Osteoblast (primary cell): ENCODE results near the gene EFCAB8. TPM values are rescaled to one million over a fixed set of nuclear protein-coding genes. Genes with fewer than 3 reads are reported as not detected.

Source experiments
- DNase-seq: peaks from one replicate; pipeline ENCODE4 v3.0.0; 2011; ENCODE audit warnings: low spot score, mixed read lengths; ENCODE audit not compliant: insufficient read length; ENCODE audit errors: missing footprints
- H2AFZ ChIP-seq: 2 replicates; pipeline ENCODE4 v1.6.0; 2011; ENCODE audit warnings: mild to moderate bottlenecking, low read length
- H3K27ac ChIP-seq: 2 replicates; pipeline ENCODE4 v1.5.1; 2011; ENCODE audit warnings: mild to moderate bottlenecking, low read depth, low read length, moderate library complexity
- H3K27me3 ChIP-seq: 2 replicates; pipeline ENCODE4 v1.6.0; 2012; ENCODE audit warnings: mild to moderate bottlenecking, control low read depth, inconsistent platforms, low read length, moderate library complexity; ENCODE audit not compliant: insufficient read depth
- H3K36me3 ChIP-seq: 2 replicates; pipeline ENCODE4 v1.5.1; 2011; ENCODE audit warnings: mild to moderate bottlenecking, low read length, control low read depth, moderate library complexity; ENCODE audit not compliant: insufficient read depth
- H3K4me1 ChIP-seq: 2 replicates; pipeline ENCODE4 v1.5.1; 2011; ENCODE audit warnings: mild to moderate bottlenecking, low read length, control low read depth, moderate library complexity; ENCODE audit not compliant: insufficient read depth
- H3K4me2 ChIP-seq: 2 replicates; pipeline ENCODE4 v1.6.0; 2011; ENCODE audit warnings: mild to moderate bottlenecking, low read length; ENCODE audit not compliant: insufficient read depth
- H3K4me3 ChIP-seq: fragments of 200-600 bp; sonication (generic); 3 replicates; pipeline ENCODE4 v1.5.1; 2012; ENCODE audit warnings: mild to moderate bottlenecking, low read length, inconsistent platforms; ENCODE audit not compliant: insufficient read depth
- H3K79me2 ChIP-seq: 2 replicates; pipeline ENCODE4 v1.6.0; 2012; ENCODE audit warnings: mild to moderate bottlenecking, low read length, control low read depth, inconsistent platforms; ENCODE audit not compliant: insufficient read depth
- H3K9me3 ChIP-seq: 2 replicates; pipeline ENCODE4 v1.5.1; 2011; ENCODE audit warnings: low read depth, low read length, control low read depth
- H4K20me1 ChIP-seq: 2 replicates; pipeline ENCODE4 v1.6.0; 2012; ENCODE audit warnings: mild to moderate bottlenecking, low read length, control low read depth; ENCODE audit not compliant: insufficient read depth
- total RNA-seq: library from RNA; depleted of rRNA; stranded (reverse); fragments of >200 nt; gene quantifications from 2 replicates; pipeline ENCODE4 v1.2.3, GENCODE V29; 2012
- TF ChIP-seq, protein P1 (sequence below): IDR thresholded peaks from 2 replicates; pipeline ENCODE4 v1.5.1; 2011; ENCODE audit warnings: mild to moderate bottlenecking, low read depth, low read length, moderate library complexity; ENCODE audit errors: extremely low read depth

EFCAB8 gene
- total RNA-seq, 1 donor, result 1.4 TPM

DNA sequence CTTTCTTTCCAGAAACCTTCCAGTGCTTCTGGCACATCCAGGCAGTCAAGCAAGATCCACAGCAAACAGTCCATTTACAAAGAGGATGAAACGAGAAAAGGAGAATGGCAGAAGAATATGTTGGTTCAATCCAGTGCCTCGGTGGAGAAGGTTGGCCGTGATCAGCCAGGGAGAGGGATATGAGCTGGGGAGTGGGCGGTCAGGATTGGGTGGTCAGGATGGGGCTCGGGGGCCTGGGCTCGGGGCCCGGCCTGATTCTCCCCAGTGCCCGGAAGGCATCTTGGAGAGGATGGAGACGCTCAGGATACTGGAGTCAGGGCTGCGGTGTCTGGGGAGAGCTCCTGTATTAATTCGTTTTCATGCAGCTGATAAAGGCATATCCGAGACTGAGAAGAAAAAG is 61.3 kb downstream of the EFCAB8 start:
- no peak overlapping the region for H3K4me3 ChIP-seq
- no peaks in the 10 kb centered on the region for H3K9me3 ChIP-seq
- H3K4me1 ChIP-seq, result no peaks in the 10 kb centered on the region
- no peaks in the 10 kb centered on the region for H3K79me2 ChIP-seq
- H3K36me3 ChIP-seq, result no peaks in the 10 kb centered on the region
- H3K27me3 ChIP-seq, result no peaks in the 10 kb centered on the region
- DNase-seq, result no peak
- H4K20me1 ChIP-seq, result no peaks in the 10 kb centered on the region
- H2AFZ ChIP-seq, result no peak overlapping the region
- no peak overlapping the region for H3K4me2 ChIP-seq
- H3K27ac ChIP-seq, result no peak overlapping the region
- TF ChIP-seq, protein P1, sequence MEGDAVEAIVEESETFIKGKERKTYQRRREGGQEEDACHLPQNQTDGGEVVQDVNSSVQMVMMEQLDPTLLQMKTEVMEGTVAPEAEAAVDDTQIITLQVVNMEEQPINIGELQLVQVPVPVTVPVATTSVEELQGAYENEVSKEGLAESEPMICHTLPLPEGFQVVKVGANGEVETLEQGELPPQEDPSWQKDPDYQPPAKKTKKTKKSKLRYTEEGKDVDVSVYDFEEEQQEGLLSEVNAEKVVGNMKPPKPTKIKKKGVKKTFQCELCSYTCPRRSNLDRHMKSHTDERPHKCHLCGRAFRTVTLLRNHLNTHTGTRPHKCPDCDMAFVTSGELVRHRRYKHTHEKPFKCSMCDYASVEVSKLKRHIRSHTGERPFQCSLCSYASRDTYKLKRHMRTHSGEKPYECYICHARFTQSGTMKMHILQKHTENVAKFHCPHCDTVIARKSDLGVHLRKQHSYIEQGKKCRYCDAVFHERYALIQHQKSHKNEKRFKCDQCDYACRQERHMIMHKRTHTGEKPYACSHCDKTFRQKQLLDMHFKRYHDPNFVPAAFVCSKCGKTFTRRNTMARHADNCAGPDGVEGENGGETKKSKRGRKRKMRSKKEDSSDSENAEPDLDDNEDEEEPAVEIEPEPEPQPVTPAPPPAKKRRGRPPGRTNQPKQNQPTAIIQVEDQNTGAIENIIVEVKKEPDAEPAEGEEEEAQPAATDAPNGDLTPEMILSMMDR, result no peak

DNA sequence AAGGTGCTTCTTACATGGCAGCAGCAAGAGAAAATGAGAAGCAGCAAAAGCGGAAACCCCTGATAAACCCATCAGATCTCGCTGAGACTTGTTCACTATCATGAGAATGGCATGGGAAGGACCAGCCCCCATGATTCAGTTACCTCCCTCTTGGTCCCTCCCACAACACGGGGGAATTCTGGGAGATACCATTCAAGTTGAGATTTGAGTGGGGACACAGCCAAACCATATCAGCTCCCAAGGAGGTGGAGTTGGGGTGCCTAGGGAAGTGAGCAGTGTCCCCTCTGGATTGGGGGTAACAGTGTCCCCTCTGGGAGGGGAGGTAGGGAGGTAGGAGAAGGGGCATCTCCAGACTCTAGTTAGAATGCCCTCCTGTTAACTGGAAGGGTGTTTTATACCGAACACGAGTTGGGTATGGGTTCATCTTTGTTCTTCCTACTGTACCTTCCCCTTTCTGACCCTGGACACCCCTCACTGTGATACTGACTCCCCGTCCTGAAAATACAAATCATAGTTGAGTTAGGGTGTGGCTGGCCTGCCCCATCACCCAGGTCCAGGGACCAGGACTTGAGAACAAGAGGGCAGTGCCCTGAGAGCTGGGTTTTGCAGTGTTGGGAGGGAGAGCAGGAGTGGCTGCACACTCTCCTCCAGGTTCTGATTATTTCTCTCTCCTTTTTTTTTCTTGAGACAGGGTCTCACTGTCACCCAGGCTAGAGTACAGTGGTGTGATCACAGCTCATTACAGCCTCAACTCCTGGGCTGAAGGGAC is 62.0 kb downstream of the EFCAB8 start:
- H4K20me1 ChIP-seq, result no peaks in the 10 kb centered on the region
- no peaks in the 10 kb centered on the region for H3K79me2 ChIP-seq
- TF ChIP-seq, protein P1, result no peak
- no peak overlapping the region for H3K4me3 ChIP-seq
- no peaks in the 10 kb centered on the region for H3K27me3 ChIP-seq
- no peak overlapping the region for H3K4me2 ChIP-seq
- DNase-seq, result no peak
- no peak overlapping the region for H2AFZ ChIP-seq
- no peaks in the 10 kb centered on the region for H3K36me3 ChIP-seq
- H3K4me1 ChIP-seq, result no peaks in the 10 kb centered on the region
- H3K9me3 ChIP-seq, result no peaks in the 10 kb centered on the region
- H3K27ac ChIP-seq, result no peak overlapping the region

DNA sequence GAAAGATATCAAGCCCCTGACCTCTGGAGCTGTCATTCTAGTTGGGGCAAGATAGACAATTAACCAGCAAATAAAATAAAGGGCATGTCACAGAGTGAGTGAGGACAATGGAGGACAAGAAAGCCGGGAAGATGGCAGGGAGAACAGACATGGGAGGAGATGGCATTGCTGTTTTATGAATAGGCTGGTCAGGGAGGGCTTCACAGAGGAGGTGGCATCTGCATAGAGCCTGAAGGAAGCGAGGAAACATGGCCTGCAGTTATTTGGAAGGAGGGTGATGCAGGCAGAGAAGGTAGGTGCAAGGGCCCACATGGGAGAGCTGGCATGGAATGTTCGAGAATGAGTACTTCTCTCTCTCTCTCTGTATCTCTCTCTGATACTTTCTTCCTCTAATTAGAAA is 63.7 kb downstream of the EFCAB8 start:
- H3K36me3 ChIP-seq, result no peaks in the 10 kb centered on the region
- H3K4me3 ChIP-seq, result no peak overlapping the region
- TF ChIP-seq, protein P1, result no peak
- H3K27ac ChIP-seq, result no peak overlapping the region
- DNase-seq, result peak; percentile 39
- H3K79me2 ChIP-seq, result no peaks in the 10 kb centered on the region
- H2AFZ ChIP-seq, result no peak overlapping the region
- H3K4me2 ChIP-seq, result no peak overlapping the region
- H3K27me3 ChIP-seq, result no peaks in the 10 kb centered on the region
- no peaks in the 10 kb centered on the region for H3K4me1 ChIP-seq
- H4K20me1 ChIP-seq, result no peaks in the 10 kb centered on the region
- H3K9me3 ChIP-seq, result no peaks in the 10 kb centered on the region

DNA sequence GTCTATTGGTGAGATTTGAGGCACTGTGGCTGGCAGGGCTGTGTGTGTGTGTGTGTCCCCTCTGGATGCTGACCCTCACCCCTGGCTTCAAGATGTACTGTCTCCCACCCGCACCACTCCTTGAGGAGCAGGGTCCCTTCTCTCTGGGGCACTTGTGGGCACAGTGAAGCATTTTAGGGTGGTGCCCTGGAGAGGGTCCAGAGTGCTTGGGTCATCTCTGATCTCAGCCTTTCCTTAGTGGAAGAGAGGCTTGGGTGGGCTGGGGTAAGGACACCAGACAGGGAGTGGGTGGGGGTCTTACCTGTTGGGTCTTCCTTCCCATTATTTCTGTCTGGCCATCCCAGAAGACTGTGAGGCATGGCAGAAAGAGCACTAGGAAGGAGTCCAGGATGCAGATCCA is 66.1 kb downstream of the EFCAB8 start:
- H3K79me2 ChIP-seq, result no peaks in the 10 kb centered on the region
- H3K9me3 ChIP-seq, result no peaks in the 10 kb centered on the region
- H3K27me3 ChIP-seq, result no peaks in the 10 kb centered on the region
- H3K4me2 ChIP-seq, result no peak overlapping the region
- no peak overlapping the region for H3K27ac ChIP-seq
- H2AFZ ChIP-seq, result no peak overlapping the region
- H3K4me3 ChIP-seq, result no peak overlapping the region
- H3K36me3 ChIP-seq, result no peaks in the 10 kb centered on the region
- no peaks in the 10 kb centered on the region for H3K4me1 ChIP-seq
- no peaks in the 10 kb centered on the region for H4K20me1 ChIP-seq
- DNase-seq, result peak; percentile 38
- TF ChIP-seq, protein P1, result no peak
